ENCODE measurements around the gene RPRM. TPM values are rescaled to one million over a fixed set of nuclear protein-coding genes. Genes with fewer than 3 reads are reported as not detected.
"Not testable (repeated sequence)": the region's sequence is repeated elsewhere in the genome, so short reads cannot be mapped to it uniquely, and the experiment has no call there.

The RPRM gene
- total and polyA plus RNA-seq, 7 donors = 0.60 to 35.7 (median 21.7) TPM; not detected in 1

- 88 to 89% methylated on average over 21 of the region's 21 CpGs for WGBS, 2 donors
- Histone ChIP-seq H3K27me3 (no peaks in the 10 kb centered on the region), H3K36me3 (no peaks in the 10 kb centered on the region), H3K27ac (no peak overlapping the region), H3K4me3 (no peak overlapping the region), H3K9me3 (no peaks in the 10 kb centered on the region), H3K4me1 (no peaks in the 10 kb centered on the region)
- TF ChIP-seq POLR2AphosphoS5 (IDR thresholded peaks at IDR 0.05) (no peak), CTCF (IDR thresholded peaks at IDR 0.05) (no peak), EP300 (IDR thresholded peaks at IDR 0.05) (no peak), POLR2A (IDR thresholded peaks at IDR 0.05) (no peak)
- DNase-seq = no peak
- intact Hi-C loops (cut with DNase I) = no loop called here
Measured at GRCh38 chr2:153455403-153455802, 23.2 kb downstream of the RPRM start.

GRCh38 chr2:153451611-153452010 is 27.0 kb downstream of the RPRM start:
- intact Hi-C loops (cut with DNase I) = no loop called here
- DNase-seq = no peak
- Histone ChIP-seq H3K27me3 (no peaks in the 10 kb centered on the region), H3K36me3 (no peaks in the 10 kb centered on the region), H3K4me1 (no peaks in the 10 kb centered on the region), H3K4me3 (no peak overlapping the region), H3K27ac (no peak overlapping the region), H3K9me3 (no peaks in the 10 kb centered on the region)
- WGBS, 2 donors = 81 to 88% methylated on average over 5 of the region's 5 CpGs
- TF ChIP-seq POLR2AphosphoS5 (IDR thresholded peaks at IDR 0.05) (no peak), CTCF (IDR thresholded peaks at IDR 0.05) (no peak), POLR2A (IDR thresholded peaks at IDR 0.05) (no peak)

GRCh38 chr2:153443106-153443505 is 35.5 kb downstream of the RPRM start:
- TF ChIP-seq CTCF (IDR thresholded peaks at IDR 0.05) (no peak), POLR2AphosphoS5 (IDR thresholded peaks at IDR 0.05) (no peak), EP300 (IDR thresholded peaks at IDR 0.05) (no peak), POLR2A (IDR thresholded peaks at IDR 0.05) (no peak)
- WGBS, 2 donors = 66 to 70% methylated on average over 4 of the region's 4 CpGs
- Histone ChIP-seq H3K36me3 (no peaks in the 10 kb centered on the region), H3K27me3 (no peaks in the 10 kb centered on the region), H3K4me3 (no peak overlapping the region), H3K27ac (no peak overlapping the region), H3K4me1 (no peaks in the 10 kb centered on the region), H3K9me3 (no peaks in the 10 kb centered on the region)
- intact Hi-C loops (cut with DNase I) = no loop called here
- no peak for DNase-seq

GRCh38 chr2:153442616-153443015 is 35.9 kb downstream of the RPRM start:
- H3K9me3 ChIP-seq; H3K36me3 ChIP-seq; H3K4me1 ChIP-seq; DNase-seq; H3K27me3 ChIP-seq; intact Hi-C loops (cut with DNase I); H3K27ac ChIP-seq; H3K4me3 ChIP-seq: not testable (repeated sequence)
- WGBS, 2 donors = 60 to 74% methylated on average over 5 of the region's 5 CpGs

- H3K4me3 ChIP-seq; intact Hi-C loops (cut with DNase I); H3K36me3 ChIP-seq; H3K27me3 ChIP-seq; DNase-seq; H3K9me3 ChIP-seq; H3K27ac ChIP-seq; H3K4me1 ChIP-seq: not testable (repeated sequence)
- WGBS, 2 donors = 91 to 92% methylated on average over 2 of the region's 2 CpGs
Measured at GRCh38 chr2:153440090-153440489, 38.5 kb downstream of the RPRM start.

- Histone ChIP-seq H3K4me1 (no peaks in the 10 kb centered on the region), H3K36me3 (no peaks in the 10 kb centered on the region), H3K4me3 (no peak overlapping the region), H3K27me3 (no peaks in the 10 kb centered on the region), H3K9me3 (no peaks in the 10 kb centered on the region), H3K27ac (no peak overlapping the region)
- no peak for DNase-seq
- TF ChIP-seq POLR2A (IDR thresholded peaks at IDR 0.05) (no peak), EP300 (IDR thresholded peaks at IDR 0.05) (no peak), POLR2AphosphoS5 (IDR thresholded peaks at IDR 0.05) (no peak), CTCF (IDR thresholded peaks at IDR 0.05) (no peak)
- intact Hi-C loops (cut with DNase I) = no loop called here
- 76 to 87% methylated on average over 3 of the region's 3 CpGs for WGBS, 2 donors
Measured at GRCh38 chr2:153433403-153433802, 45.2 kb downstream of the RPRM start.
